Measurements from ENCODE around the gene CFAP43.
A peak's percentile ranks its signal among the peaks of the same experiment; 100 is the strongest.
"Not testable (repeated sequence)": the region's sequence is repeated elsewhere in the genome, so short reads cannot be mapped to it uniquely, and the experiment has no call there.

Gene CFAP43

DNA sequence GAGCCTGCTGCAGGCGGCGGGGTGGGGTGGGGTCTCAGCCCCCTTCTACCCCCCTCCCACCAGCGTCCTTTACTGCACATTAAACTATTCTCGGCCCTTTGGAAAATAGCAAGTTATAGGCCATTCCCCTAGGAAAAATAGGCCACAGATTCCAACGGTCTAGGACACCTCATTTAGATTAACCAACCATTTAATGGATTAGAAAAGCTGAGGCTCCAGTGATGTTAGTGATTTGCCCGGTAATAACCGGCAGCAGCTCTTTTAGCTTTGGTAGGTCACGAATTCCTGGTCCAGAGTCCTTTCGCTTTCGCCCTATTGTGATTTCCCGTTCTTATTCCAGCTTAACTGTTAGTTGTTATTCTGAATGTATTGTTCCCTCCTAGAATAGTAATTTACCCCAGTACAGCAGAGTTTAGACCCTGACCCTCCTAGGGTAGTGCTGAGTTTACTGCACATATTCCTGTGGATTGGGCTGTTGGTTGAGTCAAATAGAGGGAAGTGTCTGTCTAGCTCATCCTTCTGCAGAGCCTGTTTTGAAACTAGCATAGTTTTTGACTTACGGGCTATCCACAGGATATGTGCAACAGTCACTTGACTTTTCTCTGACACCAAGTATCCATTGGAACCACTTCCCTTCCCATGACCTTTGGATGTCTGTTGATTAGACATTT is 23.3 kb upstream of the CFAP43 start:
- peak; percentile 68 for DNase-seq (ENCODE audit: low spot score)

DNA sequence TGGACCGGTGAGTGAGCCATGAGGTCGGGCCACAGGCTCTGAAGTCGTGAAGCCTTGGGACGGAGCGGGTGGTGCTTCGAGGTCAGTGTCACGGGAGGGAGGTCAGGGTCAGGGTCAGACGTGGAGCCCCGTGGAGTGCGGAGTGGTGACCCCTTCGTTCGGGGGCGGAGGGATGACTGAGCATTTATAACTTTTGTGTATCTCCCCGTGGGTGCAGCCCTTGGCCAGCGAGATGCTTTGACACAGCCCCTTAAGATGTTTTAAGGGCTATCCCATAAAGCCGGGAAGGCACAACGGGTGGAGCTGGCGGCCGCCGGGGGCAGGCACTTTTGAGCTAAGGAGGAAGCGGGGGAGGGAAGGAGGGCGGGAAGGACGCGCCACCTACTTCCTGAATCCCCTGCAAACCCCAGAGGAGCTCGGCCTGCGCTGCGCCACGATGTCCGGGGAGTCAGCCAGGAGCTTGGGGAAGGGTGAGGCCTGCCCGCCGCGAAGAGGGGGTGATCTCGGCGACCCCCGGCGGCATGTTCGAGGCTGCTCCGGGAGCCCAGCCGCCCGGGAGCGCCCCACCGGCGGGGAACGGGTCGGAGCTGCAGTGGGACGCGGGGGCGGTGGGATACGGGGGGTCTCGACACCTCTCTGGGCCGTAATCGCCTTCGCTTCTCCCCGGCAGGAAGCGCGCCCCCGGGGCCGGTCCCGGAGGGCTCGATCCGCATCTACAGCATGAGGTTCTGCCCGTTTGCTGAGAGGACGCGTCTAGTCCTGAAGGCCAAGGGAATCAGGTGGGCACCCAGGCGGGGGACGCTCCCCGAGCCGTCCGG is 22.5 kb upstream of the CFAP43 start, which contains the start of gene GSTO1:
Gene GSTO1 (plus strand): TSS at position 400 of the 818 bp plus-strand sequence. CDS start 37 bp downstream, at position 437.
- DNase-seq (ENCODE audit: low spot score), result peak; percentile 62

DNA sequence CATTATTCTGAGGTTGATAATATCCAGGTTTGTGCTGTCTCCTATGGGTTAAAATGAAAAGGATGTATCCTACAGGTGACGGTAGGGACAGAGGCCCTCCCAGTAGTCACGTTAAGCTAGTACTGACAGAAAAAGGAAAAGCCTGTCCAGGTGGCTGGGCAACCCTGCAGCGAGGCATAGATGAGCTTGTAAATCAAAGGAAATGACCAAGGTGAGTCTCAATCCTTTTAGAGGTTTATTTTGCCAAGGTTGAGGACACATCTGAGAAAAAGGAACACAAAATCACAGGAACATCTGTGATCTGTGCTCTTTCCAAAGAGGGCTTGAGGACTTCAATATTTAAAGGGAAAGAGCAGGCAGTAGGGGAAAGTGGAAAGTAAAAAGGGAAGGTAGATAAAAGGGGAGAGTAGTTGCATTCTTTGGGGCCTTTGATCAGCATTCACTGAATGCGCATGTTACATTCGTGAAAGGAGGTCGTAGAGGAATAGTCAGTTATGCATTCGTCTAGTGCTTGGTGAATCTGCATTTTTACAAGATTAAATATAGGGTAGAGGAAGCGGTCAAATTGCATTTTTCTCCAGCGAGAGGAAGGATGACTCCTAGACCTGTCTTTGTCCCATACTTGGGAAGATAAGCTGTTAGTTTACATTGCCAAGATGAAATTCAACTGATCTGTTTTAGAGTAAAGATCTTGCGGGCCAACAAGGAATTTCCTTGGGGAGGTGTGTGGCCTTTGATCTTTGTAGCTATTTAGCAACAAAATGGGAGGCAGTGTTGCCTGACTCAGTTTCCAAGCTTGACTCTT is 21.6 kb upstream of the CFAP43 start:
- peak; percentile 43 for DNase-seq (ENCODE audit: low spot score)

DNA sequence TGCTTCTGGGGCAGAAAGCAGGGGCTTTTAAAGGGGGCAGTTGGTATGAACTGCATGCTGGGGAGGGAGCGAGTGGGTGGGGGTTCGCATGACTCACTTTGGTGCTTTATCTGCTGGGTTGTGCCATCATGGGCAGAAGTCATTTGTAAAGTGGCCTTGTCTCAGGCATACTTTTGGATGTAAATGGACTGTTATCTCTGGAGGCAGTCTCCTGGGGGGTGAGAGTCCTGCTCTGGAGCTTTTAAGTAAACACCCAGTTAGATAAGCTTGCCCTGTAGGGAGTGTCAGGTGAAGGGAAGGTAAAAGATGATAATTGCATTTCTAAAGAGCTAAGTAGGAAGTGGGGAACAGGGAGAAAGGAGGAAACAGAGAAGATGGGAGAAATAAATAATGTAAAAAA is 20.9 kb upstream of the CFAP43 start:
- peak; percentile 81 for DNase-seq (ENCODE audit: low spot score)

DNA sequence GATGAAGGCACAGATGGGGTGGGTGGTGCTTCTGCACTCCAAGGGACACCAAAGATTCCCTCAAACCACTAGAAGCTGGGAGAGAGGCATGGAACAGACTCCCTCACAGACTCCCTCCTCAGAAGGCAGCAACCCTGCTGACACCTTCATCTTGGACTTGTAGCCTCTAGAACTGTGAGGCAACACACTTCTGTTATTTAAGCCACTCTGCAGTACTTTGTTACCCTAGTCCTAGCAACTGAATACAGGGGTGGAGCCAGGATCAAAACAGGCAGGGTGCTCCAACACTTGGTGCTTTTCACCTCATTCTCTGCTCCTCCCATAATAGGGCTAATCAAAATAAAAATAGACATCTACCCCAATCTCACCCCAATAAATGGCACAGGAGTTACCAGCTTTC is 20.2 kb upstream of the CFAP43 start:
- peak; percentile 46 for DNase-seq (ENCODE audit: low spot score)

DNA sequence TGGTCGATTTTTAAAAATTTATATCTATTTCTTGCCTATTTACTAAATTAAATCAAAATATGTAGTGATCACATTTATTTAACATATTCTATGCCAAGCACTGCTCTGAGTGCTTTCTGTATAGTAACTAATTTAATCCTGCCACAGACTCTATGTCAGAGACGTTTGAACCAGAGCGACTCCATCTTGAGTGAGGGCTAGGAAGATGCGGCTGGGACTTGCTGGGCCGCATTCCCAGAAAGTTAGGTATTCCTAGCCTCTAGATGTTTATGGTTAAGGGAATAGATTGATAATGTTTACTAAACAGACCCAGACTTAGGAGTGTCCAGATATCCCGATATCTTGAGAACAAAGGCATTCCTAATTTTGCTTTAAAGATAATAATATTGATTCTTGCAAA is 19.3 kb upstream of the CFAP43 start:
- DNase-seq (ENCODE audit: low spot score), result no peak

DNA sequence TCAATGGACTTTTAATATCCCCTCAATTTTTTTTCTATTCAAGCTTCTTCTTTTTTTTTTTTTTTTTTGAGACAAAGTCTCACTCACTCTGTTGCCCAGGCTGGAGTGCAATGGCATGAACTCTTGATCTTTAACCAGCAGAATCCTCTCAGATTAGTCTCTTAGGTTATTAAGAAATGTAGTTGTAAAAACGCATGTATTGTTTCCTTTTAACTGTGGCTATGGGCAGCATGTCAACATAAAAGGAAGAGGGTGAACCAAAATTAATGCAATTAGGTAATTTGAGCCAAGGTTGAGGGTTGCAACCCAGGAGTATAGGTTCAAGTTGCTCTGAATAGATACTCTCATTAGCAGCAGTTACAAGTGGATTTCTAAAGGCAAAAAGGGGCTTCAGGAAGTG is 18.2 kb upstream of the CFAP43 start:
- no peak for DNase-seq (ENCODE audit: low spot score)

DNA sequence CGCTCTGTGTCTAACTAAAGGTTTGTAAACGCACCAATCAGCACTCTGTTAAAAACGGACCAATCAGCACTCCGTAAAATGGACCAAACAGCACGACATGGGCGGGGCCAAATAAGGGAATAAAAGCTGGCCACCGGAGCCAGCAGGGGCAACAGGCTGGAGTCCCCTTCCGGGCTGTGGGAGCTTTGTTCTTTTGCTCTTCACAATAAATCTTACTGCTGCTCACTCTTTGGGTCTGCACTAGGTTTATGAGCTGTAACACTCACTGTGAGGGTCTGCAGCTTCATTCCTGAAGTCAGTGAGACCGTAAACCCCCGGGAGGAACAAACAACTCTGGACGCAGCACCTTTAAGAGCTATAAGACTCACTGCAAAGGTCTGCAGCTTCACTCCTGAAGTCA is 16.8 kb upstream of the CFAP43 start:
- DNase-seq (ENCODE audit: low spot score), result not testable (repeated sequence)

DNA sequence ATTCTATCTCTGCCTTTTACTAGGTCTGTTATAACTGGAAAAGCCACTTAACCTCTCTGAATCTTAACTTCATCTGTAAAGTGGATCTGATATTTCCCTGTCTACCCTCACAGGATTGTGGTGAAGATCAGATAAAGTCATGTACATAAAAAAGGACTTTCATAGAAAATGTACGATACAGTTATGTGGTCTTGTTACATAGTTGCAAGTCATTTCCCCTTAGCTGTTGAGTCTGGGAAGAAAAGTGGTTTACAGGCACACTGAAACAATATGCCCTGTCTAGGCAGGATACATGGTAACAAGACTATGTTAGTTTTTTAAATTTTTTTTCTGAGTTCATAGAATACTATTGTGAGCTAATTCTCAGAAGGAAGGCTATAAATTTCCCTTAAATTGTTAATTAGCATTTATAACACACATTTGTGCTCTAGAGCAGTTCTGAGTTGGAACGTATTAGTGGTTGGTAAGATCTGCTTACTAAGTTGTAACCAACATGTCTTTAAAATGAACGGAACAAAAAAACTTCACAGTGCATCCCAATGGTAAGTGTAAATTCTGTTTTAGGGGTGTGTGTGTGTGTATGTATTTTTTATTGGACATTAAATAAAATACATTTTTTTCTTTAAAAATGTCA is 15.5 kb upstream of the CFAP43 start:
- no peak for DNase-seq (ENCODE audit: low spot score)

DNA sequence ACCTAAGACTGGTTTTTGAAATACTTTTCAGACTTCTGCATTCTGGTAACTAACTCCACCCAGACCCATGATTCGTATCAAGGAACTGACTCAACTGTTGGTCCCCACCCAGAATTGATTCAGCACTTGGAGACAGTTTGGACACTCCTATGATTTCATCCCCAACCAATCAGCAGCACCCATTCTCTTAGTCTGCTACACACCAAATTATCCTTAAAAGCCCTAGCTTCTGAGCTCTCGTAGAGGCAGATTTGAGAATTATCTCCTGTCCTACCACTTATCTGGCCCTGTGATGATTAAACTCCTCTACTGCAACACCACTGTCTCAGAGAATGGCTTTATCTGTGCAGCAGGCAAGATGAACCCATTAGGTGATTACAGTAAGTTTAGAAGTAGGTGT is 14.8 kb upstream of the CFAP43 start:
- DNase-seq (ENCODE audit: low spot score), result peak; percentile 80

DNA sequence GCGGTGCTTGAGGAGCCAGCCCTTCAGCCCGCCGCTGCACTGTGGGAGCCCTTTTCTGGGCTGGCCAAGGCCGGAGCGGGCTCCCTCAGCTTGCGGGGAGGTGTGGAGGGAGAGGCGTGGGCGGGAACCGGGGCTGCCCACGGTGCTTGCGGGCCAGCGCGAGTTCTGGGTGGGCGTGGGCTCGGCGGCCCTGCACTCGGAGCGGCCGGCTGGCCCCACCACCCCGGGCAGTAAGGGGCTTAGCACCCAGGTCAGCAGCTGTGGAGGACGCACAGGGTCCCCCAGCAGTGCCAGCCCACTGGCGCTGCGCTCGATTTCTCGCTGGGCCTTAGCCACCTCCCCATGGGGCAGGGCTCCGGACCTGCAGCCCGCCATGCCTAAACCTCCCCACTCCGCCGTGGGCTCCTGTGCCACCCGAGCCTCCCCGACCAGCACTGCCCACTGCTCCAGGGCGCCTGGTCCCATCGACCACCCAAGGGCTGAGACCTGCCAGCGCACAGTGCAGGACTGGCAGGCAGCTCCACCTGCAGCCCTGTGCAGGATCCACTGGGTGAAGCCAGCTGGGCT is 13.0 kb upstream of the CFAP43 start:
- DNase-seq (ENCODE audit: low spot score), result no peak

DNA sequence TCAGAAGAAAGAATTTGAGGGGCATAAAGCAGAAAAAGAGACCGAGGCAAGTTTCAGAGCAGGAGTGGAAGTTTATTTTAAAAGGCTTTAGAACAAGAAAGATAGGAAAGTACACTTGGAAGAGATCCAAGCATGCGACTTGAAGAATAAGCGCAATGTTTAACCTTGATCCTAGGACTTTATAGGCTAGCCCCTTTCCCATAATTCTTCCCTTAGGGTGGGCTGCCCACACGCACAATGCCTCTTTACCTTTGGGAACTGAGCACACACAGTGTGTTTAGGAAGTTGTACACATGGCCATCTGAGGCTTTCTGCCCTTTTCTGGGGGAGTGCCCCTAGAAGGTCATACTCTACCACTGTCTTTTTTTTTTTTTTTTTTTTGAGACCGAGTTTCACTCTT is 11.3 kb upstream of the CFAP43 start:
- DNase-seq (ENCODE audit: low spot score), result no peak

DNA sequence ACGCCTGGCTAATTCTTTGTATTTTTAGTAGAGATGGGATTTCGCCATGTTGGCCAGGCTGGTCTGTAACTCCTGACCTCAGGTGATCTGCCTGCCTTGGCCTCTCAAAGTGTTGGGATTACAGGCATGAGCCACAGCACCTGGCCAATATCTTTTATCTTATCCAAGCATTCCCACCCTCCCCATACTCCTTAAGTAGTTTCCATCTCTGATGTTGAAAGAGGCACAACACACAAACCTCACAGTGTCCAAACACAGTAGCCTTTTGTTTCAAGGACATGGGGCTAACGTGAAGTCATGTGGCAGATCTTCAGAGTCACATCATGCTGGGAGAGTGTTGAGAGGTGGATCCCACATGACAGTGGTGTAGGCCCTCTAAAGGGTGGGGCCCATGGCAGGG is 10.8 kb upstream of the CFAP43 start:
- not testable (repeated sequence) for DNase-seq (ENCODE audit: low spot score)

DNA sequence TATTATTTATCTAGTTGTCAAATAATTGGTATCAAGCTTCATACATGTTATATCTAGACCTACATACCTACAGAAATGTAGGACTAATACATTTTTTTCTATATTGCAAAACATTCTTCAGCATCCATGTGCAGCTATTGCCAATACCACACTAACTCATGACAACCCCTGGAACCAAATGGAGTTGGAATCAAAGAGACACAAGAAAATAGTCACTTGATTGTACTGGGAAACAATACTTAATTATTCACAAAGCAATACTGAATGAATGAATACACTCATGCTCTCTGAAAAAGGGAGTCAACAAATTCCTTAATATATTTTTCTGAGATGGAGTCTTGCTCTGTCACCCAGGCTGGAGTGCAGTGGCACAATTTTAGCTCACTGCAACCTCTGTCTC is 10.4 kb upstream of the CFAP43 start:
- no peak for DNase-seq (ENCODE audit: low spot score)

DNA sequence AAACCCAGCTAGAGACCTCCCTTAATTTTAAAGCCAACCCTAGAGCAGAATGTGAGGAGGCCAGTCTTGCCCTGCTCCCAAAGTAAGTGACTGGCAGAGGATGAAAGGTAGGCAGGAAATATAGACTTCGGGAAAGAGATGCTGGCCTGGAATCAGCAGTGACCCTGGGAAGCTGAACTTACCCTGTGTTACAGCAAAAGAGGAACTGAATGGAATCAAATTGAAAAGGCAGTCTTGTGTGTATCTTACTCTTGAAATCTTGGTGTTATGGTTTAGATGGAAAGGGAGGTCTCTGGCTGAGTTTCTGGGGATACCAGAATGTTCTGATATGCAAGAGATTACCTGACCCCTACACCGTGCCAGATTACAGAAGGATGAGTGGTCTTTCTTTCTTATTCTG is 7.9 kb upstream of the CFAP43 start:
- no peak for DNase-seq (ENCODE audit: low spot score)

DNA sequence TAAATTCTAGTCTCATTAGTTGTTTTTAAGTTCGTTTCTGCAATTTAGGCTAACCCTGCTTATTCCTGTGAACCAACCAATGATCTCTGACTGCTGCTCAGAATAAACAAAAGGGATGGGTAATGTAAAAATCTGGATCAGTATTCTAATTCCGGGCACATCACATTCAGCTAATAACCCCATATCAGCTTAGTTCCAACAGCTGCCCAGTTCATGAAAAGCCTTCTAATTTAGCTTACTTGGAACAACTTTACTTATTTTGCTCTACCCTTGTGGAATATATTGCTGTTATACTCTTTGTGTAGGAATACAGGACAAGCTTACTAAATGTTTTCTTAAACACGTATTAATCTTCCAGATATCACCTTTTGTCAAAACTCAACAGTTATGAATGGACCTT is 3.6 kb upstream of the CFAP43 start:
- DNase-seq (ENCODE audit: low spot score), result no peak

DNA sequence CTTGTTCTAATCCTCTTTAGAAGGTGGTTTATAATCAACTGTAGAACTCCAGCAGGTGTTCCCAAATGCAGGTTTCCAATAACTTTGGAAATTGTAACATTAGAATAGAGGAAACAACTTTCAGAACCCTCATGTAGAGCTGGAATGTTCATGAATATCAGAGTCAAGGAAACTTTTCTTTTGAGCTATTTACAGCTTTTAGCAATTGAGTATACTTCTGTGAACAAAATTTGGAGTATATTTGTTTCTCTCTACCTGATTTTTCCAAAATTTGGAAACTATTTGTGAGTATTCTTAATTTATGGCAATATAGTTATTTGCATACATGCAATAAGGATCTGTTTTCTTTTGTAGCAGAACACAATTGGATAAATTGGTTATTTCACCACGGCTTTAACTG is 2.8 kb upstream of the CFAP43 start:
- no peak for DNase-seq (ENCODE audit: low spot score)

DNA sequence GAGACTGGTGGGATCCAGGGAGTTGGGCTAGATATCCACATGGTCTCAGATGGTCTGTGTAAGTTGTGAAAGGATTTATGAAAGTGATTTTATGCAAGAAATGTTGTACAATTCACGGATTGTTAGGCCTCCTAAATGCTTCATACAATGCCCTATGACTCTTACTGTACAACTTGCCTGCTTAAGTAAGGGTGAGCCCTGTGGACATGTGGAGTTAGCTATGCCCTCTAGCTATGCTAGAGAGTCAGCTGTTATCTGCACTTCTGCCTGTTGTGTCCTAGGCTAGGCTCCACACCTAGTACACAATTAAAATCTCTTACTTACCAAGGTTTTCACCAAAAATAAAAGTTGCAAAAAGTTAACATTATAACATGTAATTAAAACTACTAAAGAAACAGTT is 1.7 kb upstream of the CFAP43 start:
- no peak for DNase-seq (ENCODE audit: low spot score)

DNA sequence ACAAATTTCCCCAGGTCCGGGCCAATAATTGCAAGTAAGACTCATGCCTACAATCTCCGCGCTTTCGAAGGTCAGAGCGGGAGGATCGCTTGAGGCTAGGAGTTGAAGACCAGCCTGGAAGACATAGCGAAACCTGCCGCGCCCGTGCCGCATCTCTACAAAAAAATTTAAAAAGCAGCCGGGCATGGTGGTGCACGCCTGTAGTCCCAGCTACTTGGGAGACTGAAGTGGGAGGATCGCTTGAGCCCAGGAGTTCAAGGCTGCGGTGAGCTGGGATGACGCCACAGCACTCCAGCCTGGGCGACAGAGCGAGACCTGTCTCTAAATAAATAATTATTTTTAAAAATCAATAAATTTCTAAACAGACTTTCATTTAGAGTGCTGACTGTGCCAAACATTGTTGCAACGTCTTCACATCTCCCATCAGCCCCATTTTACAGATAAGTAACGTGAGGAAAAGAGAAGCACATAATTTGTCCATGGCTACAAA is 494 bp upstream of the CFAP43 start:
- DNase-seq (ENCODE audit: low spot score), result no peak

DNA sequence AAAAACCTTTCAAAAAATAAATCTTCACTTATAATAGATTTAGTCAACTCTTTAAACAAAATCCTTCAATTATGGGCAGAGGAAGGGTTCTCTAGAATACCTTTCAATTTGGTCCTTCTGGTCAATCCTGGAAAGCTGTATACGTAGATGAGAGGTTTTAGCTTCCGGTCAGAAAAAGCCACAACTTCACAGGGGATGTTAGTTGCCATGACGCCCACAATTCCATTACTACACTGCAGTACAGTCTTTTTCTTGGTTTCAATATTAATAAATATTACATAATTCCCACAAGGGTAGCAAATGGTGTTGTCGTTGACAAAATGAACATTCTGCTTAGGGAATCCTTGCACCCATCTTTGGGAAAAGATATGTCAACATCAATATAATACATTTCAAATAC is 1.7 kb downstream of the CFAP43 start:
- no peak for DNase-seq (ENCODE audit: low spot score)

DNA sequence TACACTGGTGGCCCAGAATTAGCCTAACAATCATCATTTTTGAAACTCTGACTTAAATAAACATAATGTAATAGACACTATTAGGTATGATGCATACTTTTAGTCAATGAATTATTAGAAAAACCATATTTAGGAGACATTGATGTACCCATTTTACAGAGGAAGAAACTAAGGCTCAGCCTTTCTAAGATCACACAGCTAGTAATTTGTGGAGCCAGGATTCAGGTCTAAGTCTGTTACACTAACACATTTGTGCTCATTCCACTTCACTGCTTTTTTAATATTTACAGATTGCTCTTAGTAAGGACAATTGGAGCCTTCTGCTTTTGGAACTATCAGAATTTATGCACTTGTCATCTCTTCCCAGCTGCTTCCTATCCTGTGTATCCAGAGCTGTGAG is 8.9 kb downstream of the CFAP43 start:
- no peak for DNase-seq (ENCODE audit: low spot score)

DNA sequence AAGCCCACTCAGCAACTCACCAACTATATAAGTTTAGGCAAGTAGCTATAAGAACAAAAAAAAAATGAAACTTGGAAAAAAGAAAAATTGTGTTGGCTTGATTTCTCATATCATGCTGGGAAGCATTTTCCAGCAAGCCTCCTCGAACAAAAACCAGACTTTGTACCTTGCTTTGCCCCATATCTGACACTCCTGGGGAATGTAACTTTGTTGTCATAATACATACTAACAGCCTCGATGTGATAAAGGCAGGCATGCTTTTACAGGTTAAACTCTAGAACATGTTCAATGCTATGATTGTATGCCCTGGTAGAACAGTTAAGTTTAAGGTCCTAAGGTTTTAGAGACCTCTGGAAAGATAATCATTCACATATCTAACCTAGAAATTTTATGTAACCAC is 11.6 kb downstream of the CFAP43 start:
- no peak for DNase-seq (ENCODE audit: low spot score)
